Posterior vena cava (tissue), 2 donors: ENCODE data around the gene FES. TPM values are rescaled to one million over a fixed set of nuclear protein-coding genes. Genes with fewer than 3 reads are reported as not detected.
A peak's percentile ranks its signal among the peaks of the same experiment; 100 is the strongest.

Source experiments
- DNase-seq: peaks from one replicate; pipeline ENCODE4 v3.0.0-alpha.2; 2020; ENCODE audit warnings: low spot score
- intact Hi-C, 2 donors: fragments of 100-400 bp; cut with DNase I; formaldehyde crosslinking; loops; one replicate each; pipeline versions ENCODE4 v1.14.1 to v1.14.2; 2022 to 2023
- total RNA-seq, 2 donors: library from RNA; stranded (reverse); fragmentation: NEBNext Ultra II Directional; extraction: Animal tissue kit (Norgen Biotek cat#: 25700); gene quantifications; one replicate each; pipeline ENCODE4 v1.2.1, GENCODE V29; 2021
- donor health status: DM: yes; HTN: yes; CAD: no.
- donor health status: DM: yes; HTN: yes; CAD: no.

FES gene
- total RNA-seq, 2 donors from 2014 or later = 31.7 to 41.8 TPM

DNA sequence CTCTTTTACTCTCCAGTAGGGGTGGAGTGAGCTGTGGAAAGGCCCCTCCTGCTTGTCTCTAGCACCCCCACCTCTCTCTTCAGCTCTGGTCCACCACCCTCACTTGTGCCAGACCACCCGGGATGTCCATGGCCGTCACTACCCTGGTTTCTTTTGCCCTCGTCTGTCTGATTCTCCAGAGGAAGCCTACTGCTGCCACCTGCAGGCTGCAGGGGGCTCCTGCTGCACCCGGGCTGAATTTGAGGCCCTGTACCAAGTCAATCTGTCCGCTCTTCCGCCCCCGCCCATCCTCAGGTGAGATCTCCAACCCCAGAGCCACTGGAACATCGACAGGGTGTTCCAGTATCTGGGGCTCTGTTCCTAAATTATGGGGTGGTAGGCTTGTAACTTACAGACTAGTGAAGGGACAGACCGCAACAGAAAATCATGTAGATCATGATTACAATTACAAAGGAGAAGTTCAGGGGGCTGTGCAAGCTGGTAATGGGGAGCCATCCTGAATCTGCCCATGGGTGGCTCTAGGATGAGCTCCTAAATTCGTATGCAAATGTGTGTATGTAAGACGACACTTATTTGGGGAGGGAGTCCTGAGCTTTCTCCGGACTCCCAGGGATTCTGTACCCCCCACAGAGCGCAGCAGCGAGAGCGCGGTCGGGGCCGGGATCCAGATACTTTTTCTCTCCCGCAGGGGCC, 50.1 kb downstream of the FES start:
- DNase-seq = peak; percentile 94
- intact Hi-C loops = no loop called here

DNA sequence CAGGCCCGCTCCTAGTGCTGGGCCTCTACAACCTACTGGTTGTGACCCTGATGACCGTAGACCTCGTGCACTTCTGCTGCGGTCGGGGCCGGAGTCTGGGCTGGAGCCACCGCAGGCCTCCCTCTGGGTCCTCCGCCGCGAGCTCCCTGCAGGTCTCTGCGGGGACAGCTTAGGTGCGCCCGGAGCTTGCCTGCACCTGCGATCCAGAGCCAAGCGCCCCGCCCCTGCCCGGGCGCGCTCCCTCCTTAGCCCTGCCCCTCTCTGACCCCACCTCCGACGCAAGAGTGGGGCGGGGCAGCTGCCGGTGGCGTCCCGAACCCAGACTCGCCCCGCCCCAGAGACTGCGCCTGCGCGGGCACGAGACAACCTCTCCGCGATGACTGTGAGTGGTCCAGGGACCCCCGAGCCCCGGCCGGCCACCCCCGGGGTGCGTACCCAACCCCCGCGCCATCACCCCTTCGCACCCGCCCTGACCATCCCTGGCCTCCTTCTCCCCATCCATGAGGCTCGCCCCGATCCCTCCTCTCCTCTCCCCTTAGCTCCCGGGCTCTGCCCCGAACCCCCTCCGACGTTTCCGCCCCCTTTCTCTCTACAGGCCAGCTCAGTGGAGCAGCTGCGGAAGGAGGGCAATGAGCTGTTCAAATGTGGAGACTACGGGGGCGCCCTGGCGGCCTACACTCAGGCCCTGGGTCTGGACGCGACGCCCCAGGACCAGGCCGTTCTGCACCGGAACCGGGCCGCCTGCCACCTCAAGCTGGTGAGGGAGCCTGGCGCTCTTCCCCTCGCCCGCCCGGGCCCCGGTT, 50.8 kb downstream of the FES start, which contains the start of gene UNC45A:
UNC45A (plus strand) TSS at position 337 of the 803 bp plus-strand sequence; CDS start at position 377, 40 bp downstream.
- peak; percentile 98 for DNase-seq
- intact Hi-C loops = no loop called here

DNA sequence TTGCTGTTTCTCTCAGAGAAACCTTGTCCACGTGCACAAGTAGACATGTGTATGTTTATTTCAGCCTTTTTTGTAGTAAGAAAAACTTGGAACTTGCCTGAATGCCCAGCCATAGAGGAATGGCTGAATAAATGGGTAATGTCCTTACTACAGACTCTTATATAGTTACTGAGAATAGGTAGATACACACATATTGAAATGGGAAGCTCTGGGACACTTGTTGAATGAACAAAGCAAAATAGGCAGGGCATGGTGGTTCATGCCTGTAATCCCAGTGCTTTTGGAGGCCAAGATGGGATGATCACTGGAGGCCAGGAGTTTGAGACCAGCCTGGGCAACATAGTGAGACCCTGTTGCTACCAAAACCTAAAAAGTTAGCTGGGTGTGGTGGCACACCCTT, 52.5 kb downstream of the FES start:
- intact Hi-C loops = no loop called here
- no peak for DNase-seq

DNA sequence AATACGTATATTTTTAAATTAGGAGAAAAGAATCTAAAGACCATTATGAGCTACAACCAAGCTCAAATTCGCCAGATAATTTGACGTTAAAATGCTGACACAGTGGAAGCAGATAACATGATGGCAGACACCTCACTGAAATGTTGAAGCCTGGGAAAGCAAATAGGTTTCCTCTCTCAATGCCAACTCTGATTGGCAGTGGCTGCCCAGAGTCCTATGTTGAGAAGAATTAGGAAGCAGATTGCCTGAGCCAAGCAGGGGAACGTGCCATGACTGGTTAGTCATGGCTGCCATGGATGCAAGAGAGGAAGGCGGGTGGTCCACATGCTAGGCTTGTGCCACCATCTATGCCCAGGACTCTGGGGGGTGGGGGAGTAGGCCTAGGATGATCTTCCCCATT, 54.0 kb downstream of the FES start:
- intact Hi-C loops = no loop called here
- DNase-seq = no peak

DNA sequence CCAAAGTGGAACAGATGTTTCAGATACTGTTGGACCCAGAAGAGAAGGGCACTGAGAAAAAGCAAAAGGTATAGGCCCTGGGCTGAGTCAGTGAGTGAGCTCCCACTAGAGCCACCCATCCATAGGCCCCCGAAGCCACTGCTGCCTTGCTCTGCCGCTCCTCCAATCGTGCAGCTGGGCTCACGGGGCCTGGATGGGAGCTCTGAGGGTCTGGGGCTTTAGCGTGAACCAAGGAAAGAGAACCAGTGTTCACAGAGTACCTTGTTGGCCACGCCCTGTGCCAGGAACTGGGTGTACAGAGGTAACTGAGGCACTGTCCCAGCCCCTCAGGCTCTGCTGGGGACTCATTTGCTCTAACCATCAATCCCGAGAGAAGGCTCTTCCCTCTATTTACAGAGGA, 55.5 kb downstream of the FES start:
- DNase-seq = no peak
- intact Hi-C loops = loop anchor here in 1 of 2 donors (10.0 kb wide), 1 partner anchor 55 kb away; the partner anchor contains the start of gene FES

DNA sequence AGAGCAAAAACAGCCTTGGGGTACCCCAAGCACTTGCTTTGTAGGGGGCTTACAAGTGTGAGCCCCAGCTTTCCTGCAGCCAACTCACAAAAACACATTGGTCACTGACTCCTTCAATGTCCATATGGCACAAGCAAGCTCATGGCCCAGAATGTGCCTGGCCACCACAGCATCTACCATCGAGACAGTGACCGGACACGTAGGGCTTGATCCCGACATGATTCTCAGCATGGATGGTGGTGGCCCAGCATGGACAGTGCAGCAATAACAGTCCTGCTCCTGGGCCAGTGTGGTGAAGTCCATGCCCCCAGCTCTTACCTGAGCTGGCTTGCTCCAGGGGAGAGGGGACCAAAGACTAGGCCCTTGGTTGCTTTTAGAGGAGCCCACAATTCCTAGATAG, 56.7 kb downstream of the FES start:
- intact Hi-C loops = loop anchor here in 1 of 2 donors (10.0 kb wide), 1 partner anchor 56 kb away; the partner anchor contains the start of gene FES

DNA sequence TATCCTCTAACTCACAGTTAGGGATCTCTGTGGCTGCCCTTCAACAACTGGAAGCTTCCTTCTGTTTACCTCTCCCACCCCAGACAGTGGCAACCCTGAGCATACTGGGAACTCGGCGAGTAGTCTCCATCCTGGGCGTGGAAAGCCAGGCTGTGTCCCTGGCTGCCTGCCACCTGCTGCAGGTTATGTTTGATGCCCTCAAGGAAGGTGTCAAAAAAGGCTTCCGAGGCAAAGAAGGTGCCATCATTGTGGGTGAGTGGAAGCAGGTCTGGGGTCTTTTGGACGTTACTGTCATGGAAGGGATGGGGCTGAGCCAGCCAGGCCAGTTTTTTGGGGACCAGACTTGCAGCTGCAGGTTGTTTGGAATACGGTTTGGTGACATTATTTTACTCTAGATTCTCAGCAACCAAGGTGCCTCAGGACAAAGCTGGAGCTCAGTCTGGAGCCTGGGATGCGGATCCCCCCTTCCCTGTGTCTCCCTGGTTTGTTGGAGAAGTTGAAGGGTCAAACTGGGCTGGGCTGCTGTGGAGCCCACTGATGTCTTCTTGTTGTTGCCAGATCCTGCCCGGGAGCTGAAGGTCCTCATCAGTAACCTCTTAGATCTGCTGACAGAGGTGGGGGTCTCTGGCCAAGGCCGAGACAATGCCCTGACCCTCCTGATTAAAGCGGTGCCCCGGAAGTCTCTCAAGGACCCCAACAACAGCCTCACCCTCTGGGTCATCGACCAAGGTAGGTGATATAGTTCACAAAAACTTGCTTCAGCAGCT, 58.2 kb downstream of the FES start:
- intact Hi-C loops = loop anchor here in 1 of 2 donors (10.0 kb wide), 1 partner anchor 58 kb away; the partner anchor contains the start of gene FES
- DNase-seq = no peak

More for the DNA sequence above, 56.7 kb downstream of the FES start:
- DNase-seq = no peak

DNA sequence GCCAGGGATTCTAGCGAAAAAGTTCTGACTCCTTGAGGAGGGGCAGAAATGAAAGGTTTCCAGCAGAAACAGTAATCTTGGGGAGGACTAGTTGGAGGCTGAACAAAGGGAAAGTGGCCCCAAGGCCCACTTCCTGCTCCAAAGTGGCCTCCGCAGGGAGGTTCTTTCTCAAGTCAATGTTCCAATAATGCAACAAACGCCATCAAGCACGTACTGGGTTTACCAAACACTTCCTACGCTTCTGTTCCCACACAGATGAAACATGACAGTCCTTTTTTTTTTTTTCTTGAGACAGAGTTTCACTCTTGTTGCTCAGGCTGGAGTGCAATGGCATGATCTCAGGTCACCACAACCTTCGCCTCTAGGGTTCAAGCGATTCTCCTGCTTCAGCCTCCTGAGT, 60.8 kb downstream of the FES start:
- no peak for DNase-seq
- intact Hi-C loops = loop anchor here in 1 of 2 donors (10.0 kb wide), 1 partner anchor 60 kb away; the partner anchor contains the start of gene FES

Other genes with a start within 250 kb of the FES start
- 1 to 10 TPM in 1 of 2 donors, under 1 TPM in 1; 1.00 to 3.1 TPM for gene BLM, start 167.2 kb upstream of the FES start, total RNA-seq
- gene FURIN, start 15.9 kb upstream of the FES start, total RNA-seq = 10 to 100 TPM; 38.0 to 52.0 TPM
- 10 to 100 TPM; 53.0 to 57.6 TPM for gene MAN2A2, start 18.8 kb downstream of the FES start, total RNA-seq
- gene HDDC3, start 48.0 kb downstream of the FES start, total RNA-seq = 1 to 10 TPM; 5.9 to 8.6 TPM
- 10 to 100 TPM; 63.6 to 75.8 TPM for gene UNC45A, start 50.8 kb downstream of the FES start, total RNA-seq
- 1 to 10 TPM; 5.1 to 7.4 TPM for gene RCCD1, start 70.4 kb downstream of the FES start, total RNA-seq
- 1 to 10 TPM; 6.2 to 7.9 TPM for gene PRC1, start 110.0 kb downstream of the FES start, total RNA-seq
- gene VPS33B, start 138.1 kb downstream of the FES start, total RNA-seq = 10 to 100 TPM; 10.1 to 14.3 TPM
- 1 to 10 TPM; 2.9 to 3.4 TPM for gene SV2B, start 215.8 kb downstream of the FES start, total RNA-seq